Retinal pigment epithelial cell (primary cell): ENCODE results near the gene TESK1.

Experiments
- DNase-seq: peaks from one replicate; pipeline ENCODE4 v3.0.0-alpha.2; 2010; ENCODE audit warnings: low read depth
- H3K4me3 ChIP-seq: 2 replicates; pipeline ENCODE4 v1.5.1; 2011; ENCODE audit warnings: mild to moderate bottlenecking, low read length, control low read depth, moderate library complexity
- TF ChIP-seq, protein P1 (sequence below): conservative IDR thresholded peaks from 2 replicates; pipeline ENCODE4 v1.5.1; 2011; ENCODE audit warnings: low read depth, low read length, control low read depth, inconsistent platforms

Gene TESK1

DNA sequence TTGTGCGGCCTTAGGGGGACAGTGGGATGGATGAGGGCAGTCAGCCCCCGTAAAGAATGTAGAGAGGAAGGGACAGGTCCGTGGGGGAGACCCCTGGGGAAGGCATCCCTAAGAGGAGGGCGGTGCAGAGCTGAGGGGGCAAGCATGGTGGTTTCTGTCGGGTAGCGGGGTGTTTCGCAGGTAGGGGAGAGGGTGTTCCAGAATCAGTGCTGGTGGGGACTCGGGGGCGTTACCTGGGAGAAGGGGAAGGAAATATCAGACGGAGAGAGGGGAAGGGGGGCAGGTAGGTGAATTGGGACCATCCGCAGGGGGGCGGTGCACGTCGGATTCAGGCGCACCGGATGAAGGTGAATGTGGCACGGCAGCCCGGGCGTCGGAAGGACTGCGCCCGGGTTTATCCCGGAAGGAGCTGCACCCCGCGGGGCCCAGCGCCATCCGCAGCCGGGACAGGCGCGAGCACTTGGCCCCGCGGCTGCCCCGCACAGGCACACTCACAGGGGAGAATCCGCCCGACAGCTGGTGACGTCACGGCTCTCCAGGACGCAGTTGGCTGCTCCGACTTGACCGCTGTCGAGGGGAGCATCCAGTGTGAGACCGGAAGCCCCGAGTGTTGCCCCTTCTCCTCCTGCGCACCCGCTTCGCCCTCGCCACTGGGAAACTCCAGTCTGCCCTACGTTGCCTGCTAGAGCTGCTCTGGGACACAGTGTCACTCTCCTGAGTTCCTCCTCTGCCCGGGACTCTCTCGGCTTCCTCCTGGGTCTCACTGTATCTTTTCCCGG lies 11.8 kb downstream of the TESK1 start:
- peak; percentile 11 for DNase-seq
- TF ChIP-seq, protein P1, sequence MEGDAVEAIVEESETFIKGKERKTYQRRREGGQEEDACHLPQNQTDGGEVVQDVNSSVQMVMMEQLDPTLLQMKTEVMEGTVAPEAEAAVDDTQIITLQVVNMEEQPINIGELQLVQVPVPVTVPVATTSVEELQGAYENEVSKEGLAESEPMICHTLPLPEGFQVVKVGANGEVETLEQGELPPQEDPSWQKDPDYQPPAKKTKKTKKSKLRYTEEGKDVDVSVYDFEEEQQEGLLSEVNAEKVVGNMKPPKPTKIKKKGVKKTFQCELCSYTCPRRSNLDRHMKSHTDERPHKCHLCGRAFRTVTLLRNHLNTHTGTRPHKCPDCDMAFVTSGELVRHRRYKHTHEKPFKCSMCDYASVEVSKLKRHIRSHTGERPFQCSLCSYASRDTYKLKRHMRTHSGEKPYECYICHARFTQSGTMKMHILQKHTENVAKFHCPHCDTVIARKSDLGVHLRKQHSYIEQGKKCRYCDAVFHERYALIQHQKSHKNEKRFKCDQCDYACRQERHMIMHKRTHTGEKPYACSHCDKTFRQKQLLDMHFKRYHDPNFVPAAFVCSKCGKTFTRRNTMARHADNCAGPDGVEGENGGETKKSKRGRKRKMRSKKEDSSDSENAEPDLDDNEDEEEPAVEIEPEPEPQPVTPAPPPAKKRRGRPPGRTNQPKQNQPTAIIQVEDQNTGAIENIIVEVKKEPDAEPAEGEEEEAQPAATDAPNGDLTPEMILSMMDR, result peak; percentile 14
- H3K4me3 ChIP-seq, result peak overlapping the region; percentile 46

DNA sequence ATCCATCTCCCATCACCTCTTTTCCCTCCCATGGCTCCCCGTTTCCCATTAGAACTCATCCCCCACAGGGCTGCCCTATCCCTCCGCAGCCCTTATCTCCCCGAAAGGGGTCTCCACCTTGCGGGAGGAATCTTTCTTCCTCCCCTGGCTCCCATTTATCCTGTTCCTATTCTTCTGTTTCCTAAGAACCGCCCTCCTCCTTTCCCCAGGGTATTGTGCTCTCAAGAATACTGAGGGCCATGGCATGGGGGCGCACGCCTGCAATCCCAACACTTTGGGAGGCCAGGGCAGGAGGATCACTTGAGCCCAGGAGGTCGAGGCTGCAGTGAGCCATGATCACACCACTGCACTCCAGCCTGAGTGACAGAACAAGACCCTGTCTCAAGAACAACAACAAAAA lies 12.5 kb downstream of the TESK1 start:
- no peak for DNase-seq
- peak overlapping the region; percentile 46 for H3K4me3 ChIP-seq
- TF ChIP-seq, protein P1, result no peak

DNA sequence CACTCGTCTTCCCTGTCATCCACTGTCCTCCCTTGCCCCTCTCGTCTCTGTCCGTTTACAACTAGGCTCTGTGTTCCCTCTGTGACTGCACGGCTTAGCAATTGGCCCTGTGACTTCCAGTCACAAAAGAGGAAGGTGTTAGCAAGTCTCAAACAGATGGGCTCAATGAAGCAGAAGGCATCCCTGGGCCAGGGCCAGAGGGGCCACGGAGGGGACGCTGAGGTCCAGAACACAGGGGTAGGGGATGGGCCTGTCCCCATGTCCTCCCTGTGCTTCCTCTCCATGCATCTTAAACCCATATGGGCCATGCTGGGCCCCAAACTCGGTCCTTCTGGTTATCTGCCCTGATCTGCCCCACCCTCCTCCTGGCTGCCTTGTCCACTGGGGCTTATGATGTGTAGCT lies 13.3 kb downstream of the TESK1 start, which contains the start of gene CD72:
Gene CD72, minus strand, starts transcription at position 89 of the 403 bp plus-strand sequence. CDS start 110 bp downstream, outside the sequence.
- TF ChIP-seq, protein P1, result no peak
- no peak for DNase-seq
- peak within 1 kb of the TSS; percentile 46 for H3K4me3 ChIP-seq

DNA sequence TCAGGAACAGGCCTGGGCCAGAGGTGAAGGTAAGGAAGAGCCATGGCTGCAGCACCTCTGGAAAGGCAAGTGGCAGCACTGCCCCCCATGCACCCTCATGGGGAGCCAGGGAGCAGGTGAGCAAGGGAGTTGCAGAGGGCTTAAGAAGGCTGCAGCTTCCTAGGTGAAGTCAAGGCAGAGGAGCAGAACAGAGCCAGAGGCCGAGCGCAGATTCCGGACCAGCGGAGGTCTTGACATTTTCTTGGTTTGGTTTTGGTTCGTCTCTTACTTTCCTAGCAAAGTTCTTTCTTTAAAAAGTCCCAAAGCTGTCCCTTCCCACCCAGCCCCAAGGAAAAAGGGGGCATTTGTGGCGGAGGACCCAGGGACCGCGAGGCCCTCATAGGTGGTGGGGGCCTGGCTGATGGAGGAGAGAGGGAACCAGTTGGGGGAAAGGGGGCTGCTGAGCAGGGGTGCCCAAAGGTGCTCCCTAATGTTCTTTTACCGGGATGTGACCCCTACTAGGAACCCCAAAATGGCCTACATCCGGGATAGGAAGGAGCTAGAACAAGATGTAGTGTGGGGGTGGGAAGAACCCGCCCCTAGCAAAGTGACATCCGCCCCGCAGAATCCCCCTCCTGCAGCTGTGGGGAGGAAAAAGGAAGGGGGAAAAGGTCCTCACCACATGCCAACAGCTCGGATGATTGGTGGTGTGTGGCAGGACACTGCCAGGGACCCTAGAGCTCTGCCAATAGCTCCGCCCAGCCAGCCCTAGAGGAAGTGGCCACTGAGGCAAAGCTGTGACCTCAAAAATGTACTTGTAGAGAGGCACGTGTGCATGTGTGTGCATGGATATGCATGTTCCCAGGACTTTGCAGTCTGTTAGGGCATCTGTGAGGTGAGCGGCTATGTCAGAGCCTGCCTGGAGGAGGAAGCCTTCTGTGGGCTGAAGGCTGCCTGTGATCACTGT lies 14.1 kb downstream of the TESK1 start:
- no peak overlapping the region for H3K4me3 ChIP-seq
- DNase-seq, result no peak
- TF ChIP-seq, protein P1, result no peak

DNA sequence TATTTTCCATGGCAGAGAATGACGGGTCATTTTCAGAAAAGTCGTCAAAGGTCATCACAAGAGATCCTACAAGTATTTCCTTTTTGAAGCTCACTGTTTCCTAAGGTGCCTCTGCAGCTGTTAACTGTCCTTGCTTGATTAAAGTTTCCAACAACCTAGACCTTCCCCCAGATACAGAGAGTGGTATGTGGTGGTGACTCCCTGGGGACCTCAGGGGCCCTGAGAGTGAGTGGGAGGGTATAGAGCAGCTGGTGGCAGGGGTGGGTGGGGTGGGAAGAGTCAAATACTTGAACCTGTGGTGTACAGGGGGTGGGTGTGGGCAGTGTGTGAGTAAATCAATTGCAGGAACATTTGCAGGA lies 14.7 kb downstream of the TESK1 start:
- TF ChIP-seq, protein P1, result no peak
- no peak overlapping the region for H3K4me3 ChIP-seq
- no peak for DNase-seq

DNA sequence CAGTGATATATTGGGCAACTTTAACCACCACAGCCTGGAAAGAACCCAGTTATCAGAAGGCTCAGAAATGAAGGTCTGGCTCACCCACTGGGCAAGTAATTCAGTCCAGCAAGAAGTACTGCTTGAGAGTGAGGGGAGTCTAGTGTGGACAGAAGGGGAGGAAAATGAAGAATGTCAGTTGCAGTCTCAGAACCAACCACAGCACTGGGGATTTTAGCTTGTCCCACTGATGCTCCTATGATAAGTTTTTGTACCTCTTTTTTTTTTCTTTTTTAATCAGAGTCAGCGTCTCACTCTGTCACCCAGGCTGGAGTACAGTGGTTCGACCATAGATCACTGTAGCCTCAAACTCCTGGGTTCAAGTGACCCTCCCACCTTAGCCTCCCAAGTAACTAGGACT lies 22.5 kb downstream of the TESK1 start:
- no peak for DNase-seq

More for the DNA sequence above, 22.5 kb downstream of the TESK1 start:
- no peak overlapping the region for H3K4me3 ChIP-seq
- TF ChIP-seq, protein P1, result no peak
